NCI-H146 (cell line): ENCODE results near the gene ZNF778.
"Not testable (repeated sequence)": the region's sequence is repeated elsewhere in the genome, so short reads cannot be mapped to it uniquely, and the experiment has no call there.

Source experiments
- DNase-seq: peaks from one replicate; lab custom pipeline; 2025; lab: John Stamatoyannopoulos, UW

ZNF778 gene

DNA sequence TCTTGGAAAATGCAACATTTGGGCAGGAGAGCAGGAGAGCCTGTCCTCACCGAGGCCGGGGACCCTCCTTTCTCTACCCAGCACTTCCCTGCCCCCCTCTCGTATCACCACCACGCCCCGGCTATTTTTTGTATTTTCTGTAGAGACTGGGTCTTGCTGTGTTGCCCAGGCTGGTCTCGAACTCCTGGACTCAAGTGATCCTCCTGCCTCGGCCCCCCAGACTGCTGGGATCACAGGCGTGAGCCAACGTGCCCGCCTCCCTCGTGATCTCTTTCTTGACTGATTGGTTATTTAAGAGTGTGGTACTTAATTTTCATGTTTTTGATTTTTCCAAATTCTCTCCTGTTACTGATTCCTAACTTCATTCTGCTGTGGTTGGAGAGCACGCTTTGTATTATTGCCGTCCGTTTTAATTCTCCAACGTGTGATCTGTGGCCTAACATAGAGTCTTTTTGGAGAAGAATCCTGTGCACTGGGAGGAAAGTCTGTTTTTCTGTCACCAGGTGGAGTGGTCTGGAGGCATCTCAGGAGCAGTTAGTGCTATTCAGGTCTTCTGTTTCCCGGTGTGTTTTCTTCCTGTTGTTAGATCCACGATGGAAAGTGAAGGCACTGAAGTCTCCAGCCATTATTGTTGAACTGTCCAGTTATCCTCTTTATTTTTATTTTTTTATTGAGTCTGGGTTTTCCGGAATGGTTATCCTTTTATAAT, 40.4 kb downstream of the ZNF778 start:
- no peak for DNase-seq

DNA sequence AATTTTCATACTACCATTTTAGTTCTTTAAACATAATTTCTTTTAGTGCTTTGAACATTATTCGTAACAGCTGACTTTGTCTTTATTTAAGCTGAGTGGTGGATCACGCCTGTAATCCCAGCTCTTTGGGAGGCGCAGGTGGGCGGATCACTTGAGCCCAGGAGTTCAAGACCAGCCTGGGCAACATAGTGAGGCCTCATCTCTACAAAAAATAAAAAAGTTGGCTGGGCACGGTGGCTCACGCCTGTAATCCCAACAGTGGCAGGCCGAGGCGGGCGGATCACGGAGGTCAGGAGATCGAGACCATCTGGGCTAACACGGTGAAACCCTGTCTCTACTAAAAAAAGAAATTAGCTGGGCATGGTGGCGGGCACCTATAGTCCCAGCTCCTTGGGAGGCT, 42.4 kb downstream of the ZNF778 start:
- not testable (repeated sequence) for DNase-seq

DNA sequence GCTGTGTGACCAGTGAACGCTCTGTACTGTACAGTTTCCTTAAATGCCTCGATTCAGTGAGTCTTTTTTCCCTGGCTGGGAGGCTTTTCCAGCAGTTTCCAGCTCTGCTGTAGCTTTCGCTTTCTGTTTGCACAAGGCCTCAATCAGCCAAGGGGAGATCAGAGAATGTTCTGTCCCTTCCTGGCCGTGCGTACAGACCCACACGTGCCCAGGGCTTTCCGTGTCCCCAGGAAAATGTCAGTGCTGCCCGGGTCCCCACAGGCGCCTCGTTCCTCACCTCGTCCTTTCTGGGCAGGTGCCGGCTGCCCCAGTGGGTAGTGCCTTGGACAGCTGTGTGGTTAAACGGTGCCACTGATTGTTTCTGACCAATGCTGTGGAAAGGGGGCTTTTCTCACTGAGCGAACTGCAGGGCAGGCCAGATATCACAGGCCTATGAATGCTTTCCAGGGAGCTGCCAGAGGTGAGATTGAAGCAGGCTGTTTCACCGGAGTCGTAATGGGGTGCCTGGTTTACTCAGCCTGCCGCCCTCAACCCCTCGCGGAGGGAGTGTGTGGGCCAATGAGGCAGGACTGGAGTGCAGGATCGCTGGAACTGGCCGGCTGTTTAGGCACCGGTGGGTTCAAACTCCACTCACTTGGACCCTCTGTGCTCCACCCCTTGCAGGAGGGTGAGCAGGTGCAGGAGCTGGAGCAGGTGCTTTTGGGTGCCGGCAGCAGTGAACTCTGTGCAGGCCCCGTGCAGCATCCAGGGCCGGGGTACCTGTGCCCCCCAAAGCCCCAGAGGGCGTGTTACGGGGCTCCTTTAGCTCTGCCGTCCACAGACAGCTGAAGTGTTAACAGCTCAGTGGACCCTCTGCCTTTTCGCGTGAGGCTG, 44.4 kb downstream of the ZNF778 start:
- no peak for DNase-seq

DNA sequence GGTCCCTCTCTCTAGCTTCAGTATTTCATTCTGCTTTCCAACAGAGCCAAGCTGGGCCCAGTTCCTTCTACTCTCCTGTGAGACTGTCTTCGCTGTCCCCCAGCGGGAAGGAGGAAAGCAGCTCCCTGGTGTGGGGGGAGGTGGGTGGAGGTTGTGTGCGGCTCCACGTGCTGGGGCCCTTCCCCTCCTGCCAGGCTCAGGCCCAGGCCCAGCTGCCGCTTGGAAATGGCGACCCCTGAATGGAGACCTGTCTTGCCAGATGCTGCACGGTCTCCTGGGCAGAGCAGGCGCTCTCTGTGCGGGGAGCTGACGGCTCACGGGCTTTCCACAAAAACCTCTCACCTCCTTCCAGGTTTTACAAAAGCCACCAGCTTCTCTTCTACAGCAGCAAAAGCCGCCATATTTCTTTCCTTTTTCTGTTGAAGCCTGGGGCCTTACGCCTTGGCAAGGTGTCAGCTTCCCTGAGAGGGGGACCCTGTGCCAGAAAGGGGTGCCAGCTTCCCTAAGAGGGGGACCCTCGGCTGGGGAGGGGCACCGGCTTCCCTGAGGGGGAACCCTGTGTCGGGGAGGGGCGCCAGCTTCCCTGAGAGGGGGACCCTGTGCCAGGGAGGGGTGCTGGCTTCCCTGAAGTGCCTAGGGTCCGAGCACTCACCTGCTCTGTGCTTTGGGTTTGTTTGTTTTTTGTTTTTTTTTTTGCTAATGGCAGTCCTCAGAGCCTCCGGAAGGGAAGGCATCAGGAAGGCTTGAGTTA, 47.5 kb downstream of the ZNF778 start:
- DNase-seq = no peak

DNA sequence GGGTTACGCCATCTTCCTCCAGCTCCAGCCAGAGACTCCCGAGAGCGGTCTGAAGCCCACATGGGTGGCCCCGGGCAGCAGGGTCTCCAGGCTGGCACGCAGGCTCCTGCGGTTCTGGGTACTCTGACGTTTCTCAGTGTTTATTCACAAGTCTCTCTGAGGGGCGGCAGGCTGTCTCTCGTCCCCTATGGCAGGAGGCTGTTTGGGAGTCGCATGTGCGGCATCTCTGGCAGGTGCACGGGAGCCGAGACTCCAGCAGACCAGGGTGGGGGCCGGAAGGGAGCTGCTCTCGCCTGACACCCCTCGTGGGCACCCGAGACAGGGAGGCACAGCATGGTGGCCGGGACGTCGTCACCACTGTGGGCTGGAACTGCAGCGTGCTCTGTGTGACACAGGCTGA, 48.1 kb downstream of the ZNF778 start:
- DNase-seq = no peak

DNA sequence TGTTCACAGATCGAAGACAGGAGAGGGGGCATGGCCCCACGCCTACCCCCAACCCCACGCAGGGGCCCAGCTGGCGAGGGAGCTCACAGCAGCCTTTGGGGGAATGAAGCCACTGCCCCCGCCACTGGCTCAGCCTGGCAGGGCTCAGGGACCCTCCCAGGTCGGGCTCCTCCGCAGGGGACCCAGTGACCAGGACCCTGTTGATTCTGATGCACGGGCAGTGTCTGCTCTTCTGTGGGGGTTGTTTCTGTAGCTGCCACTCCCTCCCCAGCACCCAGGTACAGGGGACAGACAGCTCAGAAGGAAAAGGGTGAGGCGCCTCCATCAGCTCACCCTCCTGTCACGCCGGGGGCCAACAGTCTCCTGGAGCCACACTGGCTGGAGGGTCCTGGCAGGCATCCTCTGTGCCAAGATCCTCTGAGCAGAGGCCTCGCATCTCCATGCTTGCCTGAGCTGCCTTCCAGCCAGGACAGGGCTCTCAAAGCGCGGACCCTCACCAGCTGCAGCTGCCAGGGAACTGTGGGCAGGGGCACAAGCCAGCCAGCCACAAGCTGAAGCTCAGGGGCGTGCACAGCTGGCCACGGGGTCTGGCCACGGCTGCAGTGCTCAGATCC, 49.1 kb downstream of the ZNF778 start:
- no peak for DNase-seq

DNA sequence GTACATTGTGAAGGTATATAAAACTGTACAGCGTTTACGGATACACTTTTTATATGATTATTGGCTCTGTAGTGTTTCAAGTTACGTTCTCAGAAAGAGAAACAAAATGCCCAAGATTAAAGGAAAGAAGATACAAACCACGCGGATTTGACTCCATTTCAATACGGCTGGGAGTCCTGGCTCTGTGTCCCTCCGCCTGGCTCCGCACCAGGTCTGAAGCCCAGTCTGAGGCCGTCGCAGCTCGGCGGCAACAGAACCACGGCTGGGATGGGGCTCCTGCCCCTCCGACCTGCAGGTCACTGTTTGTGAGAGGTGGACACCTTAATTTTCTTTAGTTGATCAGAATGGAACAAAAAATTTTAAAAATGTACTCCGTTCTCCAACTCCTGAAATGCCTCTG, 50.2 kb downstream of the ZNF778 start:
- DNase-seq = not testable (repeated sequence)

DNA sequence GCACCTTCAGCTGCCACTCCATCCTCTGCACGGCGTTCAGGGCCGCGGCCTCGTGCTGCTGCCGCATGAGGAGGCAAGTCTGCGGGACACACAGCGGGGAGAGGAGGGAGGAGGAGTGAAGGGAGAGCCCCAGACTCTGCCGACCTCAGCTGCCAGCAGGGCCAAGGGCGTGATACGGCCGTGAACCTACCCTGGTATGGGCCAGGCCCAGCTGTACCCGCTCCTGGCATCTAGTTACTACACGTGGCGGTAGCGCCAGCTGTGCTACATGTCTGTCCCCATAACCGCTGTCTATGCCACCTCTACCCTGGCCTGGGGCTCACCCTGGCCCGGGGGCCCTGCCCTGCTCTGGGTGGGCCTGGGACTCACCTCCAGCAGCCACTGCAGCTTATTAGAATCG, 51.1 kb downstream of the ZNF778 start:
- no peak for DNase-seq

DNA sequence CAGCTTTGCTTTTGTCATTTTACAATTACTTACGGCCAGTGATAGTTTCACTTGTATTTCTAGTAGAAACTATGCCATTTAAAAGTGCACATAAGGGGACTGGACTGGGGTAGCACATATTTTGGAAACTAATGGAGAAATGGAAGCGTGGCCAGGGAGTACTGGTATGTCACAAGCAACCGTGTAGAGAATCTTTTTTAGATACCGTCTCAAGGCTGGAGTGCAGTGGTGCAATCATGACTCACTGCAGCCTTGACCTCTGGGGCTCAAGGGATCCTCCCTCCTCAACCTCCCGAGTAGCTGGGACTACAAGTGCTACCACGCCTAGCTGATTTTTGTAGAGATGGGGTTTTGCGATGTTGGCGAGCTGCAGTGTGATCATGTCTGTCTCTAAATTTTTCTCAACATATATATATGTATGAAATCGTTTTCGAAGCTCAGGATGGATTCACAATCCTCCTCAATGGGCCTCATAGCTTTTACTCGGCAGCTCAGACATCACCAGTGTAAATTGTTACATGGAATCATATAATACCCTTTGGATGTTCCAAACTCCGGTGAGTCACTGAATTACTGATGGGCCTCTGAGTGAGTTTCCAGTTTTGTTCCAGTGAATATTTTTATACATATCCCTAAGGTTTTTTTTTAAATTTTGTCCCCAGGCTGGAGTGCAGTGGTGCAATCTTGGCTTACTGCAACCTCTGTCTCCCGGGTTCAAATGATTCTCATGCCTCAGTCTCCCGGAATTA, 51.7 kb downstream of the ZNF778 start:
- no peak for DNase-seq

DNA sequence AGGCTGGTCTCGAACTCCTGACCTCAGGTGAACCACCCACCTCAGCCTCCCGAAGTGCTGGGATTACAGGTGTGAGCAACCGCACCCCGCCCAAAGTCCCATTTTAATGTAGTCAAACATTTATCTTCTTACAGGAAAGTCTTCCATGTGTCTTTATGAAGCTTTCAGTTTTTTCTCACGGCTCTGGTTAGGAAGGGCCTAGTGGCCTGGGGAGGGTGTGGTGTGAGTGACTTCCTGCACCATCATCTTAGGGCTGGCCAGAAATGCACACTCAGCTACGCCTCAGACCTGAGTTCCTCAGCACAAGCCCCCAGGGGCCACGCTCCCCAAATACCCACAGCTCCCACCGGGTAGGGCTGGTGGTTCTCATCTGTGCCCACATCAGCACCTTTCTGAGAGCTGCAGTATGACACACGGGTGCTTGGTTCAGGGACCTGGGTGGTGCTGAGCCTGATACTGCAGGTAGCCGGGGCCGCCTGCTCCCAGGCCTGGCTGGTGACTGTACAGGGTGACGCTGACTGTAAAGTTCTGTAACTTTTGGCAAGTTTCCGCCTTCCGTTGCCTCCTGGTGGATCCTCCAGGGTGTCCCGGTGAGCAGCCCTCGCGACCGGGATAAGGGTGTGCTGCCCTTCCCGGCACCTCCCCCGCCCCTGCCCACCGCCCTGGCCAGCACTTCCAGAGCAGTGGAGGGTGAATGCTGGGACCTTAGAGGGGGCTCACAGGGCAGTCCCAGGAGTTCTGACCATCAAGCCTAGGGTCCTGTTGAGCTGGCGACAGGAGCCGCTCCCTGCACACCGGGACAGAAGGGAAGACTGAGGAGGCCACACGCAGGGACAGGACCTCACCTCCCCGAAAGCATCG, 52.5 kb downstream of the ZNF778 start:
- no peak for DNase-seq

DNA sequence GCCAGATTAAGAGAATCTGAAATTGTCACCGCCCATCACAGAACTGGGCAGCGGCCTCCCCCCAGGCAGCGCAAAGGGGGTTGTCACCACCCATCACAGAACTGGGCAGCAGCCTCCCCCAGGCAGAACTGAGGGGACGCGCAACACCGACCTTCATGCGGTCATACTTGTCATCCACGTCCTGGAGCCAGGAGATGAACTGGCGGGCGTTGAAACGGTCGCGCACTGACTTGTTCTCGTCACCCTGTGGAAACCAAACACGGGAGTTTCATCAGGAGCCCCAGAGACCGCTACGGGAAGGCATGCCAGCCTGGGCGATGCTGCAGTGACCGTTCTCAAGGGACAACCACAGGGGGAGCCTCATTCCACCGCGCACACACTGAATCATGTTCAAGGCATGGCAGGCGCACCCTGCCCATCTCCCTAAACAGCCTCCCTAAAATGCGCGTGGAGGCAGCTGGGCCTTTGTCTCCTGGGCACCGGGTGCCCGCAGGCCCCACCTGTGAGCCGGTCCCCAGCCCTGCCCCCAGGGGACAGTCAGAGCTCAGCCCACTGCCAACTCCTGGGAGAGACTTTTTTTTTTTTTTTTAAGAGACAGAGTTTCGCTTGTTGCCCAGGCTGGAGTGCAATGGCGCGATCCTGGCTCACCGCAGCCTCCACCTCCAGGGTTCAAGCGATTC, 53.3 kb downstream of the ZNF778 start:
- no peak for DNase-seq

DNA sequence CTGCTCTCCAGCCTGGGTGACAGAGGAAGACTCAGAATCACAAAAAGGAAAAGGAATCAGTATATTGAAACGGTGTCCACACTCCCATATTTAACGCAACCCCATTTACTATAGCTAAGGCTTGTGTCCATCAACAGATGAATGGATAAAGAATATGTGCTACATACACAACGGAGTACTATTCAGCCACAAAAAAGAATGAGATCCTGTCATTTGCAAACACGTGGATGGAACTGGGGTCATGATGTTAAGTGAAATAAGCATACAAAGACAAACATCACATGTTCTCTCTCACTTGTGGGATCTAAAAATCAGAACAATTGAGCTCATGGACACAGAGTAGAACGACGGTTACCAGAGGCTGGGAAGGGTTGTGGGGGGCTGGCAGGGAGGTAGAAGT, 55.1 kb downstream of the ZNF778 start:
- DNase-seq = no peak

DNA sequence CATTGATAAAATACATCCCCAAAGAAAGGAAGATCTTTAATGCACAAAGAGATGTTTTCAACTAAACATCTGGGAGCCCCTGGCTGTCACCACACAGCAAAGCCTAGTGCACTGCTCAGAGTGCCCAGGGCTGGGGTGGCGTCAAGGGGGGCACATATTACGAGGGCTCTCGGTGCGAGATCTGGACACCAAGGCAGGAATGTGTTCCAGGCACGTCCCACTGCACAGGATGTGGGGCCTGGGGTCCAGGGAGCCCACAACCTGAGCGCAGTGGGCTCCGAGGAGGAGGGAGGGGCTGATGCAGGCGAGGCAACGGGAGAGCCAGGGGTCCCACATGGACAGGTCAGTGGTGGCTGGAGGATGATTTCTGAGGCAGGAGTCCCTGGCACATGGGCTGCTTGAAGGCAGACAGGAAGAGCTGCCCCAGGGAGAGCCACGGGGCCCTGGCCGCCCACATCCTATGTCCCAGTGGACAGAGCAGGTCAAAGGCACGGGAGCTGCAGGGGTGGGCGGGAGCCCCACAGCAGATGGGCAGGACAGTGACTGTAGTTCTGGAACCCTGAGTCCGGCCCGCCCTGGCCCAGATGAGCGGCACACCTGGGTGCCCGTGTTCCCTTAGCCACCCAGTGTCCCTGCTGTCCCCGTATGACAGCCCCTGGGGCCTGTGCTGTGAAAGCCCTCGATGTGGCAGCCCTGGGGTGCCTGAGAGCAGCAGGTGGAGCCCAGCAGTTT, 56.4 kb downstream of the ZNF778 start:
- DNase-seq = no peak

DNA sequence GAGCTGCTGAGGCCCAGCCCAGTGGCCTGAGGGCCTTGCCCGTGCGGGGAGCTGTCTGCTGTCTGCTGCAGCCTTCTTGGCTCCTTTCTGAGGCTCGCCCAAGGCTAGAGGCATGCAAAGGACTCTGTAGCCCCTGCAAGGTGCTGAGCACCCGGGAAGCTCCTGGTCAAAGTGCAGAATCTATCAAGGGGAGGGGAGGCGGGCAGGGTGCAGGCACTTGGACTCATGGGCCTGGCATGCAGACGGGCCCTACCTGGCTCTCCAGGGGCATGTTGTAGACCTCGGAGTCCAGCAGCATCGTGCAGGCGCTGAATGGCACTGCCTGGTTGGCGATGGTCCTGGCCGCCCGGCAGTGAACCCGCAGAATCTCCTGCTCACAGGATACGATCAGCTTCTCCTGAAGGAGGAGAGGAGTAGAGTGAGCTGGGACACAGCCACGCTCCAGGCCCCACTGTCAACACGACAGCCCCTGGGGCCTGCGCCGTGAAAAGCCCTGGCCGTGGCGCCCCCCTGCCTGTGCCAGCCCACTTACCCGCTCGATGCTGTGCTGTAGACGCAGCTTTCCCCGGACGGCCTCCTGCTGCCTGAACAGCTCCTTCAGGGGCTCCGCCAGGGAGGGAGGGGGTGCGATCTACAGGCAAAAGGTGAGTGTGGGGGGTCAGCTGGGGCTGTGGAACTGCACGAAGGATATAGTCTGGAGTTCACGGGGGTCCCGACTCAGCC, 57.2 kb downstream of the ZNF778 start:
- no peak for DNase-seq

DNA sequence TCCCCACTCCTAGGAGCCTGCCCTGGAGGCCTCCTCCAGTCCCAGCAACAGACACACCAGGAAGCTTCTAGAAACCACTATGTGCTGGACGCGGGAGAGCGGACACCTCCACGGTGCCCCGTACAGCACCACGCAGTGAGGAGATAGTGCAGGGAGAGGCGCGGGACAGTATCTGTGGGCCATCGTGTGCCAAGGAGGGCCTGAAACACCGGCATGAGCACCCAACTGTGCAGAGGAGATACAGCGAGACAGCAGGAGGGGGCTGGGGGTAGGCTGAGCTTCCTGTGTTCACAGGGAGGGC, 57.7 kb downstream of the ZNF778 start:
- DNase-seq = no peak

DNA sequence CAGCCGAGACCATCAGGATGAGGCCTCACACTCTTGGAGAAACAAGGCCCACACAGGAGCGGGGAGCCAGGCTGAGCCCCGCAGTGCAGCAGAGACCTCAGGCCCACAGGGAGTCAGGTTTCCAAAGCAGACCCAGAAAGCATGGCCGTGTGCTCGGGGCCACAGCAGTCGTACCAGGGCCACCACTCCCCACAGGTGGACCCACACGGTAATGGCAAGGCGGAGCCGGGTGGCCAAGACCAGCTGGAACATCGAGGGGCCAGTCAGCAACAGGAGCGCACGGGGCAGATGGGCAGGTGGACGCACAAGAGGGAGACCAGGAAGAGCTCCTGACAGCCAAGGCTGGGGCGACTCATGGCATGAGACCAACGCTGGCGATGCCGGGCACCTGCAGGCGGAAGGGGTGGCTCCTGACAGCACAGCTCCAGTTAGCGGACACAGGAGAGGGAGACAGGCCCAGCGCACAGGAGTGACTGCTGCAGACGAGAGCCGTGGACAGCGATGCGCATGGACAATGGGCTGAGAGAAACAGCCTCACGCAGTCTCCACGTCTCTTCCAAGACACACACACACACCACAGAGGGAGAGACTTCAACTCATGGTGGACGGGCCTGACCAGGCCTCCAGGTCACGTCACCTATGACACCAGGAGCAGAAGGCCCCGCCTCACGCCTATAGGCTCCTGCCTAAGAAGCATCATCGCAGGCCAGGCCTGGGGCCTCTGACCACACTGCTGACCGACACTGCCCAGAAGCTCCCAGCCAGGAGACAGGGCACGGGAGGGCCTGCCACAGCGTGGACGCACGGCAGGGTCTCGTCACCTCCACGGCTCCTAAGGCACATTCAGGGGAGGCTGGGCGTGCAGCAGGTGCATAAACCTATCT, 58.6 kb downstream of the ZNF778 start:
- no peak for DNase-seq

DNA sequence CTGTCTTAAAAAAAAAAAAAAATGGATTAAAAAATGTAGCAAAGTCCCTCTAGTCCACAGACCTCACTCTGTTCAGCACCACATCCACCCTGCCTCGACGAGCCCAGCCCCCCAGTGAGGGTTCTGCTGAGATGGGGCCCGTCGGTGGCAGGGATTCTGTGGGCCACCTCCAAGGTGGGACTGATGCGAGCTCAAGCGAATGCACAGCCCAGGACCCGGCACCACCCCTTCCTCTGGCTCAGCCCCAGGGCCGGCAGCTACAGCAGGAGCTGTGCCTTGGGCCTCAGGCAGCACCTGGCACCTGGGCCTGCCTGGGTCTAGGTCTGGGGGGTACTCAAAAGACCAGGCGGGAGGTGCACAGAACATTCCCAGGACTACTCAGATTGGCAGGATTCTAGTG, 59.5 kb downstream of the ZNF778 start:
- no peak for DNase-seq
